IMR-90 (cell line): ENCODE measurements around the gene PDE4B. TPM values are rescaled to one million over a fixed set of nuclear protein-coding genes. Genes with fewer than 3 reads are reported as not detected.

Source experiments
- ATAC-seq: fragments of 200-7000 bp; cut with Tn5 transposase; 2 replicates; pipeline ENCODE4 v1.9.1; 2020; ENCODE audit warnings: low read depth, mild to moderate bottlenecking, moderate library complexity
- BruUV-seq: library from RNA; stranded (reverse); fragments of 400-500 nt; replicated peaks from 2 replicates; lab custom pipeline; 2021; lab: Mats Ljungman, UMichigan
- CTCF ChIA-PET: fragments of 300-600 bp; formaldehyde crosslinking; extraction: SDS; loops from one replicate; lab custom pipeline; 2021; ENCODE audit warnings: antibody characterized with exemption; lab: Yijun Ruan, JAX
- POLR2A ChIA-PET: fragments of 300-600 bp; sonication (Branson Sonifier 250); formaldehyde crosslinking; loops from one replicate; lab custom pipeline; 2022; ENCODE audit warnings: antibody characterized with exemption; ENCODE audit not compliant: unreplicated experiment; lab: Charles Lee
- DNase-seq: peaks from one replicate; pipeline ENCODE4 v3.0.0; 2013
- H2AFZ ChIP-seq: replicated peaks from 2 replicates; pipeline ENCODE3; 2013; ENCODE audit warnings: low read length, mild to moderate bottlenecking; ENCODE audit not compliant: poor library complexity
- H2AK5ac ChIP-seq: 2 replicates; pipeline ENCODE4 v1.6.1; 2013; ENCODE audit warnings: low read depth, low read length, inconsistent platforms
- H2AK9ac ChIP-seq: replicated peaks from 2 replicates; pipeline ENCODE3; 2013; ENCODE audit warnings: mild to moderate bottlenecking, low read depth, low read length, moderate library complexity; ENCODE audit not compliant: poor library complexity
- H2BK120ac ChIP-seq: 2 replicates; pipeline ENCODE4 v1.6.1; 2013; ENCODE audit warnings: low read depth, low read length, inconsistent platforms
- H2BK15ac ChIP-seq: 3 replicates; pipeline ENCODE4 v1.6.1; 2013; ENCODE audit warnings: low read depth, low read length, inconsistent platforms
- H2BK20ac ChIP-seq: 2 replicates; pipeline ENCODE4 v1.6.1; 2013; ENCODE audit warnings: low read depth, mild to moderate bottlenecking, inconsistent platforms, low read length, moderate library complexity
- H2BK5ac ChIP-seq: 2 replicates; pipeline ENCODE4 v1.6.1; 2013; ENCODE audit warnings: mild to moderate bottlenecking, low read depth, low read length, inconsistent platforms; ENCODE audit not compliant: poor library complexity, severe bottlenecking
- H3K14ac ChIP-seq: replicated peaks from 2 replicates; pipeline ENCODE4 v1.6.1; 2013; ENCODE audit warnings: low read depth, low read length, inconsistent platforms
- H3K18ac ChIP-seq: 2 replicates; pipeline ENCODE4 v1.6.1; 2013; ENCODE audit warnings: low read depth, low read length, control low read depth
- H3K23ac ChIP-seq: 2 replicates; pipeline ENCODE4 v1.6.1; 2013; ENCODE audit warnings: low read depth, low read length, inconsistent platforms
- H3K27ac ChIP-seq: 2 replicates; pipeline ENCODE4 v1.5.1; 2013; ENCODE audit warnings: mild to moderate bottlenecking, control low read depth, low read length; ENCODE audit not compliant: insufficient read depth
- H3K27me3 ChIP-seq: 2 replicates; pipeline ENCODE4 v1.6.1; 2013; ENCODE audit warnings: low read length; ENCODE audit not compliant: control insufficient read depth, insufficient read depth
- H3K36me3 ChIP-seq: 2 replicates; pipeline ENCODE4 v1.6.1; 2013; ENCODE audit warnings: low read length, mixed read lengths; ENCODE audit not compliant: control insufficient read depth, insufficient read depth
- H3K4ac ChIP-seq: 2 replicates; pipeline ENCODE4 v1.6.1; 2013; ENCODE audit warnings: low read depth, low read length, inconsistent platforms
- H3K4me1 ChIP-seq: 2 replicates; pipeline ENCODE4 v1.6.1; 2013; ENCODE audit warnings: low read length, mixed read lengths; ENCODE audit not compliant: control insufficient read depth, insufficient read depth
- H3K4me2 ChIP-seq: 2 replicates; pipeline ENCODE4 v1.6.1; 2013; ENCODE audit warnings: low read depth, mild to moderate bottlenecking, control low read depth, low read length, moderate library complexity
- H3K4me3 ChIP-seq: 2 replicates; pipeline ENCODE4 v1.5.1; 2013; ENCODE audit warnings: low read depth, mild to moderate bottlenecking, control low read depth, low read length, moderate library complexity; ENCODE audit not compliant: insufficient read depth
- H3K56ac ChIP-seq: 2 replicates; pipeline ENCODE4 v1.6.1; 2013; ENCODE audit warnings: low read length, inconsistent platforms; ENCODE audit not compliant: insufficient read depth; ENCODE audit errors: extremely low read depth
- H3K79me1 ChIP-seq, 2 experiments: 2 replicates each; pipeline ENCODE4 v1.6.1; 2013; ENCODE audit warnings: low read length in 2 of 2, inconsistent platforms in 1 of 2, low read depth in 1 of 2
- H3K9ac ChIP-seq: 2 replicates; pipeline ENCODE4 v1.6.1; 2013; ENCODE audit warnings: low read depth, low read length, control low read depth
- H3K9me1 ChIP-seq: 2 replicates; pipeline ENCODE4 v1.6.1; 2013; ENCODE audit warnings: low read length, inconsistent platforms; ENCODE audit not compliant: insufficient read depth
- H3K9me3 ChIP-seq: 2 replicates; pipeline ENCODE4 v1.6.1; 2013; ENCODE audit warnings: low read length; ENCODE audit not compliant: control insufficient read depth, insufficient read depth
- H4K20me1 ChIP-seq: 2 replicates; pipeline ENCODE4 v1.6.1; 2013; ENCODE audit warnings: low read length, inconsistent platforms; ENCODE audit not compliant: insufficient read depth
- H4K5ac ChIP-seq: 2 replicates; pipeline ENCODE4 v1.6.1; 2013; ENCODE audit warnings: mild to moderate bottlenecking, low read depth, low read length, control low read depth
- H4K8ac ChIP-seq, 2 experiments: 2 replicates each; pipeline ENCODE4 v1.6.1; 2013; ENCODE audit warnings: low read depth in 2 of 2, low read length in 2 of 2, control low read depth in 1 of 2, inconsistent platforms in 1 of 2
- H4K91ac ChIP-seq: 2 replicates; pipeline ENCODE4 v1.6.1; 2013; ENCODE audit warnings: low read depth, low read length, inconsistent platforms; ENCODE audit not compliant: insufficient read depth
- CEBPB ChIP-seq: IDR thresholded peaks from 2 replicates; pipeline ENCODE4 v1.6.1; 2012; ENCODE audit warnings: low read depth, low read length, improper control_type of control experiment
- MAFK ChIP-seq: IDR thresholded peaks from 2 replicates; pipeline ENCODE4 v1.6.1; 2012; ENCODE audit warnings: low read depth, low read length, improper control_type of control experiment
- POLR2A ChIP-seq: IDR thresholded peaks from 2 replicates; pipeline ENCODE4 v1.6.1; 2012; ENCODE audit warnings: mild to moderate bottlenecking, low read depth, low read length
- WGBS, 2 experiments: methylation state at CpG; one replicate each; pipeline versions ENCODE4 v1.1.5 to v1.1.7; 2013; ENCODE audit warnings: missing lambda C conversion rate in 2 of 2; ENCODE audit not compliant: insufficient read length in 1 of 2; ENCODE audit errors: extremely low coverage in 2 of 2; 5-methylcytosine and 5-hydroxymethylcytosine counted together
- dilution Hi-C: fragments of 300-500 bp; cut with HindIII; formaldehyde crosslinking; loops from one replicate; pipeline ENCODE4 v1.14.3; 2018; ENCODE audit warnings: low sequenced_read_pairs; ENCODE audit not compliant: unreplicated experiment
- in situ Hi-C: fragments of 300-500 bp; cut with MboI; formaldehyde crosslinking; loops from 3 replicates; pipeline ENCODE4 v1.14.3; 2019; ENCODE audit warnings: low sequenced_read_pairs, inconsistent platforms, mixed read lengths
- intact Hi-C: fragments of 100-400 bp; cut with micrococcal nuclease; formaldehyde crosslinking; loops from 2 replicates; pipeline ENCODE4 v1.10.0; 2022
- polyA plus RNA-seq, 3 experiments: library from polyadenylated mRNA; depleted of rRNA; stranded (reverse); fragments of >200 nt; gene quantifications; 2 replicates each; pipeline ENCODE4 v1.2.3, GENCODE V29; 2012; ENCODE audit warnings: low replicate concordance in 1 of 3
- total RNA-seq: library from RNA; depleted of rRNA; stranded (reverse); fragments of >200 nt; gene quantifications from 2 replicates; pipeline ENCODE4 v1.2.3, GENCODE V29; 2012

Gene PDE4B
- total and polyA plus RNA-seq, 2 of the 4 experiments (the other 2 are of a cell fraction), result 5.8 to 21.3 TPM

- Histone ChIP-seq H3K14ac (no peak overlapping the region), H3K27me3 (no peaks in the 10 kb centered on the region)
Observed at GRCh38 chr1:66013371-66013770, 220.7 kb downstream of the PDE4B start.

More at GRCh38 chr1:66013371-66013770, 220.7 kb downstream of the PDE4B start:
- Histone ChIP-seq H3K4me3 (no peak overlapping the region), H3K23ac (no peak overlapping the region), H3K36me3 (no peaks in the 10 kb centered on the region), H3K4me2 (no peak overlapping the region), H2BK5ac (no peak overlapping the region), H4K91ac (no peak overlapping the region), H2AK5ac (no peak overlapping the region), H2AK9ac (no peak overlapping the region), H3K9me3 (no peaks in the 10 kb centered on the region), H4K5ac (no peak overlapping the region), H3K79me1 (no peaks in the 10 kb centered on the region), H4K8ac (no peak overlapping the region), H3K4me1 (no peaks in the 10 kb centered on the region), H3K18ac (no peak overlapping the region), H3K56ac (no peak overlapping the region), H3K9ac (no peak overlapping the region), H2AFZ (no peak overlapping the region), H3K9me1 (no peaks in the 10 kb centered on the region), H3K27ac (no peak overlapping the region), H2BK15ac (no peak overlapping the region), H2BK20ac (no peak overlapping the region), H3K4ac (no peak overlapping the region), H4K20me1 (no peaks in the 10 kb centered on the region), H2BK120ac (no peak overlapping the region)
- POLR2A ChIA-PET, result no interaction called here
- no peak for TF ChIP-seq POLR2A
- peak; percentile 54 for TF ChIP-seq CEBPB
- no peak for TF ChIP-seq MAFK
- in situ Hi-C loops, result no loop called here
- ATAC-seq (no peak), DNase-seq (no peak)
- dilution Hi-C loops, result no loop called here
- no CpG with 5 or more reads among the region's 3 CpGs for WGBS, 2 experiments
- intact Hi-C loops, result no loop called here
- no TSS peak for BruUV-seq
- CTCF ChIA-PET, result no interaction called here
